Loucy (cell line): ENCODE data around the gene TEX48.

ENCODE experiments used
- H2AFZ ChIP-seq: fragments of 200-600 bp; sonication (generic); 2 replicates; pipeline ENCODE4 v1.6.0; 2016; ENCODE audit warnings: antibody characterized with exemption, mild to moderate bottlenecking, low read length, moderate library complexity
- H3F3A ChIP-seq: fragments of 200-600 bp; 2 replicates; pipeline ENCODE4 v1.6.0; 2016; ENCODE audit warnings: antibody characterized with exemption, low read depth, mild to moderate bottlenecking
- H3K27me3 ChIP-seq: fragments of 200-600 bp; sonication (generic); 2 replicates; pipeline ENCODE4 v1.6.1; 2014; ENCODE audit warnings: low read length, mild to moderate bottlenecking; ENCODE audit not compliant: insufficient read depth, poor library complexity, severe bottlenecking
- H3K36me3 ChIP-seq: fragments of 200-600 bp; sonication (generic); 2 replicates; pipeline ENCODE4 v1.6.1; 2016; ENCODE audit warnings: low read length; ENCODE audit not compliant: insufficient read depth
- H3K4me1 ChIP-seq: fragments of 200-600 bp; sonication (generic); 2 replicates; pipeline ENCODE4 v1.5.1; 2014; ENCODE audit warnings: low read length, mild to moderate bottlenecking; ENCODE audit not compliant: insufficient read depth, poor library complexity, severe bottlenecking
- H3K4me2 ChIP-seq: fragments of 200-600 bp; sonication (generic); 2 replicates; pipeline ENCODE4 v1.6.0; 2014; ENCODE audit warnings: antibody characterized with exemption, low read length, low read depth, mild to moderate bottlenecking; ENCODE audit not compliant: poor library complexity, severe bottlenecking
- H3K4me3 ChIP-seq: fragments of 200-600 bp; sonication (generic); 2 replicates; pipeline ENCODE4 v1.5.1; 2014; ENCODE audit warnings: low read length, mild to moderate bottlenecking, mixed read lengths; ENCODE audit not compliant: poor library complexity, severe bottlenecking
- H3K79me2 ChIP-seq: fragments of 200-600 bp; sonication (generic); 2 replicates; pipeline ENCODE4 v1.6.1; 2014; ENCODE audit warnings: low read length; ENCODE audit not compliant: insufficient read depth
- H3K9ac ChIP-seq: fragments of 200-600 bp; sonication (generic); 2 replicates; pipeline ENCODE4 v1.6.0; 2014; ENCODE audit warnings: mild to moderate bottlenecking, low read depth, low read length, moderate library complexity; ENCODE audit not compliant: poor library complexity, severe bottlenecking
- H3K9me2 ChIP-seq: fragments of 200-600 bp; sonication (generic); replicated peaks from 2 replicates; pipeline ENCODE4 v1.6.1; 2016; ENCODE audit warnings: low read depth, low read length, mixed read lengths
- H3K9me3 ChIP-seq: fragments of 200-600 bp; sonication (generic); 2 replicates; pipeline ENCODE4 v1.6.1; 2014; ENCODE audit warnings: mild to moderate bottlenecking, antibody characterized with exemption, low read length, low read depth; ENCODE audit not compliant: insufficient read depth
- H4K20me1 ChIP-seq: fragments of 200-600 bp; sonication (generic); 2 replicates; pipeline ENCODE4 v1.6.0; 2014; ENCODE audit warnings: antibody characterized with exemption, low read length, mild to moderate bottlenecking; ENCODE audit not compliant: insufficient read depth, poor library complexity, severe bottlenecking
- CTCF ChIP-seq: fragments of 200-600 bp; sonication (generic); conservative IDR thresholded peaks from 2 replicates; pipeline ENCODE4 v1.5.1; 2014; ENCODE audit warnings: mild to moderate bottlenecking, antibody characterized with exemption, low read length
- EZH2phosphoT487 ChIP-seq: fragments of 200-600 bp; IDR thresholded peaks from 2 replicates; pipeline ENCODE4 v1.6.1; 2018; ENCODE audit warnings: antibody characterized with exemption, mild to moderate bottlenecking, moderate library complexity, borderline replicate concordance

TEX48 gene

DNA sequence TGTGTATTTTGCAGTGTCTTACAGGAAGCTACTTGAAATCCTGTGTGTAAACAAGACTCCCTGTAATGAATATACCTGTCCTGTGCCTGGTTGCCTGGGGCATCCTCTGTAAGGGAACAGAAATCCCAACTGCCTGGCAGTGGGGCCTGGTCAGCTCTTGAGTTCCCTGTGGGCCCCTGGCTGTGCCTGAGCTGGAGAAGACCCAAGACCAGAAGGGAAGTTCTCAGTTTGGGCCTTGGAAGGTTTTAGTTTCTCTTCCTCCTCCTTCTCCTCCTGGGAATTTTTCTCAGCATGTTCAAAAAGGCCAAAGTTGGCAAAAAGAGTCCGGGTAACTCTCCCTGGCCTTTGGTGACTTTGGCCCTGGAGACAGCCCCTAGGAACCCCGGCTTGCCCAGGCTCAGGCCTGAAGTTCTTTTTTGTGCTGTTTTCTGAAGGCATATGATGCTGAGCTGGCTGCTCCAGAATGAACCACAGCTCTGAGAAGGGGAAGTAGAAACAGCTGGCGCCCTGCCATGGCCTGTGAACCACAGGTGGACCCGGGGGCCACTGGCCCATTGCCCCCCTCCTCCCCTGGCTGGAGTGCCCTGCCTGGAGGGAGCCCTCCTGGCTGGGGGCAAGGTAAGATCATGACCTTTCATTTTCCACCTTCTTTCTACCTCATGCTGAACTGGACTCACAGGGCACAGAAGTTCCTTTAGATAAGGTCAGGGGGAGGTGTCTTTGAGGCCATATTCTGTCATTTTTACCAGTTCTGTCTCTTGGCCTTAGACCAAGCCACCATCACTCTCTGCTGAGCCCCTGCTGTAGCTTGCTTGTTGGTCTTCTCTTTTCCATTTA is 65.1 kb downstream of the TEX48 start:
- peak overlapping the region; percentile 43 for H3K4me3 ChIP-seq
- peaks cover 37% of the 10 kb centered on the region for H3K79me2 ChIP-seq
- H3K4me1 ChIP-seq = peaks cover 35% of the 10 kb centered on the region
- peaks cover 11% of the 10 kb centered on the region; the same call in 1 of the 2 replicates for H3K36me3 ChIP-seq
- peak overlapping the region; percentile 47 for H3K4me2 ChIP-seq
- H3K9me2 ChIP-seq = no peaks in the 10 kb centered on the region
- no peaks in the 10 kb centered on the region for H3K27me3 ChIP-seq
- no peak for TF ChIP-seq EZH2phosphoT487
- no peak for TF ChIP-seq CTCF
- H3K9ac ChIP-seq = no peak overlapping the region
- no peaks in the 10 kb centered on the region for H3F3A ChIP-seq
- no peak overlapping the region for H2AFZ ChIP-seq
- peaks cover 4% of the 10 kb centered on the region for H4K20me1 ChIP-seq
- no peaks in the 10 kb centered on the region for H3K9me3 ChIP-seq
